Chondrocyte (in vitro differentiated cells): ENCODE data around the gene DDX25. TPM values are rescaled to one million over a fixed set of nuclear protein-coding genes. Genes with fewer than 3 reads are reported as not detected.

Experiments
- DNase-seq: peaks from one replicate; pipeline ENCODE4 v3.0.0; 2021; ENCODE audit warnings: mixed read lengths, low spot score
- H3K27ac Mint-ChIP-seq: one replicate; pipeline ENCODE4 v1.8.0; 2021; ENCODE audit warnings: mild to moderate bottlenecking, moderate library complexity, mixed read lengths; ENCODE audit not compliant: unreplicated experiment
- H3K27me3 Mint-ChIP-seq: 2 replicates; pipeline ENCODE4 v1.8.0; 2021; ENCODE audit warnings: low read depth, mixed read lengths
- H3K36me3 Mint-ChIP-seq: 2 replicates; pipeline ENCODE4 v1.8.0; 2021; ENCODE audit warnings: low read depth, mixed read lengths
- H3K4me1 Mint-ChIP-seq: 2 replicates; pipeline ENCODE4 v1.8.0; 2021; ENCODE audit warnings: low read depth, mild to moderate bottlenecking, mixed read lengths
- H3K4me3 Mint-ChIP-seq: one replicate; pipeline ENCODE4 v1.8.0; 2021; ENCODE audit warnings: mild to moderate bottlenecking, moderate library complexity, mixed read lengths; ENCODE audit not compliant: unreplicated experiment
- H3K9me3 Mint-ChIP-seq: 2 replicates; pipeline ENCODE4 v1.8.0; 2021; ENCODE audit warnings: low read depth, mixed read lengths
- CTCF ChIP-seq: fragments of 200-600 bp; sonication (generic); IDR thresholded peaks from 2 replicates; pipeline ENCODE4 v1.5.0; 2021; ENCODE audit warnings: antibody characterized with exemption, mild to moderate bottlenecking, moderate library complexity
- total RNA-seq: library from RNA; stranded (reverse); gene quantifications from 3 replicates; pipeline ENCODE4 v1.2.1, GENCODE V29; 2021

Gene DDX25
- total RNA-seq, 1 donor from 2014 or later, result not detected

- Mint-ChIP-seq H3K27ac (no peak overlapping the region), H3K4me1 (peaks cover 8% of the 10 kb centered on the region), H3K27me3 (peaks cover 26% of the 10 kb centered on the region), H3K4me3 (no peak overlapping the region), H3K9me3 (no peaks in the 10 kb centered on the region), H3K36me3 (no peaks in the 10 kb centered on the region)
- TF ChIP-seq CTCF, result no peak
- peak; percentile 56 for DNase-seq
Measured at GRCh38 chr11:125929445-125930075, 25.3 kb downstream of the DDX25 start.

GRCh38 chr11:125930076-125930450 is 25.8 kb downstream of the DDX25 start:
- H3K4me3 Mint-ChIP-seq, result no peak overlapping the region
- H3K27me3 Mint-ChIP-seq, result peaks cover 23% of the 10 kb centered on the region
- no peak for DNase-seq
- no peaks in the 10 kb centered on the region for H3K36me3 Mint-ChIP-seq
- peaks cover 8% of the 10 kb centered on the region for H3K4me1 Mint-ChIP-seq
- no peak overlapping the region for H3K27ac Mint-ChIP-seq
- no peak for TF ChIP-seq CTCF
- H3K9me3 Mint-ChIP-seq, result no peaks in the 10 kb centered on the region

GRCh38 chr11:125931116-125931515 is 26.8 kb downstream of the DDX25 start:
- TF ChIP-seq CTCF, result no peak
- DNase-seq, result no peak
- Mint-ChIP-seq H3K4me3 (no peak overlapping the region), H3K4me1 (no peaks in the 10 kb centered on the region), H3K27ac (no peak overlapping the region), H3K9me3 (no peaks in the 10 kb centered on the region), H3K36me3 (no peaks in the 10 kb centered on the region), H3K27me3 (peaks cover 21% of the 10 kb centered on the region)

- TF ChIP-seq CTCF, result no peak
- peaks cover 19% of the 10 kb centered on the region for H3K27me3 Mint-ChIP-seq
- no peak overlapping the region for H3K4me3 Mint-ChIP-seq
- no peak overlapping the region for H3K27ac Mint-ChIP-seq
- H3K4me1 Mint-ChIP-seq, result no peaks in the 10 kb centered on the region
- H3K36me3 Mint-ChIP-seq, result no peaks in the 10 kb centered on the region
- no peak for DNase-seq
- no peaks in the 10 kb centered on the region for H3K9me3 Mint-ChIP-seq
Measured at GRCh38 chr11:125931668-125932067, 27.4 kb downstream of the DDX25 start.

- no peak for TF ChIP-seq CTCF
- no peaks in the 10 kb centered on the region for H3K4me1 Mint-ChIP-seq
- H3K36me3 Mint-ChIP-seq, result no peaks in the 10 kb centered on the region
- H3K9me3 Mint-ChIP-seq, result no peaks in the 10 kb centered on the region
- H3K27ac Mint-ChIP-seq, result no peak overlapping the region
- H3K4me3 Mint-ChIP-seq, result no peak overlapping the region
- DNase-seq, result no peak
- peaks cover 14% of the 10 kb centered on the region for H3K27me3 Mint-ChIP-seq
Measured at GRCh38 chr11:125932301-125932700, 28.0 kb downstream of the DDX25 start.
